Measurements from ENCODE around the gene HSD11B2. TPM values are rescaled to one million over a fixed set of nuclear protein-coding genes. Genes with fewer than 3 reads are reported as not detected.

Gene HSD11B2
- total RNA-seq, 1 donor from 2014 or later, result 2.2 TPM

- H3K4me1 ChIP-seq, result peaks cover 4% of the 10 kb centered on the region
- no peak for DNase-seq
- intact Hi-C loops (cut with DNase I), result no loop called here
- H3K27ac ChIP-seq, result no peak overlapping the region
- H3K27me3 ChIP-seq, result no peaks in the 10 kb centered on the region
- no peak for ATAC-seq
- H3K9me3 ChIP-seq, result no peaks in the 10 kb centered on the region
- no peaks in the 10 kb centered on the region for H3K36me3 ChIP-seq
- TF ChIP-seq, protein P1, sequence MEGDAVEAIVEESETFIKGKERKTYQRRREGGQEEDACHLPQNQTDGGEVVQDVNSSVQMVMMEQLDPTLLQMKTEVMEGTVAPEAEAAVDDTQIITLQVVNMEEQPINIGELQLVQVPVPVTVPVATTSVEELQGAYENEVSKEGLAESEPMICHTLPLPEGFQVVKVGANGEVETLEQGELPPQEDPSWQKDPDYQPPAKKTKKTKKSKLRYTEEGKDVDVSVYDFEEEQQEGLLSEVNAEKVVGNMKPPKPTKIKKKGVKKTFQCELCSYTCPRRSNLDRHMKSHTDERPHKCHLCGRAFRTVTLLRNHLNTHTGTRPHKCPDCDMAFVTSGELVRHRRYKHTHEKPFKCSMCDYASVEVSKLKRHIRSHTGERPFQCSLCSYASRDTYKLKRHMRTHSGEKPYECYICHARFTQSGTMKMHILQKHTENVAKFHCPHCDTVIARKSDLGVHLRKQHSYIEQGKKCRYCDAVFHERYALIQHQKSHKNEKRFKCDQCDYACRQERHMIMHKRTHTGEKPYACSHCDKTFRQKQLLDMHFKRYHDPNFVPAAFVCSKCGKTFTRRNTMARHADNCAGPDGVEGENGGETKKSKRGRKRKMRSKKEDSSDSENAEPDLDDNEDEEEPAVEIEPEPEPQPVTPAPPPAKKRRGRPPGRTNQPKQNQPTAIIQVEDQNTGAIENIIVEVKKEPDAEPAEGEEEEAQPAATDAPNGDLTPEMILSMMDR (IDR thresholded peaks at IDR 0.05), result no peak
- no peak overlapping the region for H3K4me3 ChIP-seq
Measured at GRCh38 chr16:67406111-67406971, 24.6 kb upstream of the HSD11B2 start.

- Histone ChIP-seq H3K27me3 (no peaks in the 10 kb centered on the region), H3K27ac (no peak overlapping the region), H3K36me3 (no peaks in the 10 kb centered on the region), H3K9me3 (no peaks in the 10 kb centered on the region), H3K4me1 (peaks cover 4% of the 10 kb centered on the region), H3K4me3 (no peak overlapping the region)
- DNase-seq (no peak), ATAC-seq (no peak)
- TF ChIP-seq, protein P1 (IDR thresholded peaks at IDR 0.05), result no peak
- intact Hi-C loops (cut with DNase I), result no loop called here
Measured at GRCh38 chr16:67407176-67407787, 23.6 kb upstream of the HSD11B2 start.

GRCh38 chr16:67407788-67408452 is 23.0 kb upstream of the HSD11B2 start:
- H3K4me3 ChIP-seq, result no peak overlapping the region
- DNase-seq (no peak), ATAC-seq (no peak)
- H3K27me3 ChIP-seq, result no peaks in the 10 kb centered on the region
- TF ChIP-seq, protein P1 (IDR thresholded peaks at IDR 0.05), result no peak
- peaks cover 4% of the 10 kb centered on the region for H3K4me1 ChIP-seq
- H3K36me3 ChIP-seq, result no peaks in the 10 kb centered on the region
- intact Hi-C loops (cut with DNase I), result no loop called here
- H3K9me3 ChIP-seq, result no peaks in the 10 kb centered on the region
- no peak overlapping the region for H3K27ac ChIP-seq

GRCh38 chr16:67409631-67410030 is 21.3 kb upstream of the HSD11B2 start:
- Histone ChIP-seq H3K4me3 (no peak overlapping the region), H3K9me3 (no peaks in the 10 kb centered on the region), H3K27me3 (no peaks in the 10 kb centered on the region), H3K4me1 (peaks cover 8% of the 10 kb centered on the region), H3K27ac (no peak overlapping the region), H3K36me3 (no peaks in the 10 kb centered on the region)
- intact Hi-C loops (cut with DNase I), result no loop called here
- ATAC-seq (no peak), DNase-seq (no peak)
- TF ChIP-seq, protein P1 (IDR thresholded peaks at IDR 0.05), result no peak

GRCh38 chr16:67411339-67411738 is 19.6 kb upstream of the HSD11B2 start:
- TF ChIP-seq, protein P1 (IDR thresholded peaks at IDR 0.05), result no peak
- no peak overlapping the region for H3K4me3 ChIP-seq
- H3K27ac ChIP-seq, result no peak overlapping the region
- DNase-seq, result no peak
- no peaks in the 10 kb centered on the region for H3K36me3 ChIP-seq
- H3K27me3 ChIP-seq, result no peaks in the 10 kb centered on the region
- H3K9me3 ChIP-seq, result no peaks in the 10 kb centered on the region
- ATAC-seq, result no peak
- intact Hi-C loops (cut with DNase I), result no loop called here
- H3K4me1 ChIP-seq, result peaks cover 16% of the 10 kb centered on the region

All from upper lobe of right lung (tissue), 1 donor.